Endothelial cell of umbilical vein (primary cell): ENCODE data around the gene PRKAR1B. TPM values are rescaled to one million over a fixed set of nuclear protein-coding genes. Genes with fewer than 3 reads are reported as not detected.

Source experiments
- BruUV-seq: library from RNA; stranded (reverse); fragments of 400-500 nt; replicated peaks from 2 replicates; lab custom pipeline; 2021; lab: Mats Ljungman, UMichigan
- CTCF ChIA-PET: fragments of 300-600, 350-600 bp; sonication (Branson Sonifier 250); formaldehyde crosslinking; loops from one replicate; lab custom pipeline; 2021; ENCODE audit warnings: antibody characterized with exemption, inconsistent platforms; lab: Charles Lee
- POLR2A ChIA-PET: fragments of 300-600, 350-600 bp; sonication (Branson Sonifier 250); formaldehyde crosslinking; loops from one replicate; lab custom pipeline; 2021; ENCODE audit warnings: antibody characterized with exemption, inconsistent platforms; lab: Charles Lee
- DNase-seq: peaks from one replicate; pipeline ENCODE4 v3.0.0-alpha.2; 2011; ENCODE audit warnings: low read depth, low spot score
- FAIRE-seq: peaks from 2 replicates; lab custom pipeline; 2011; peaks lifted over from hg19 to GRCh38; lab: Jason Lieb, UNC
- H2AFZ ChIP-seq: 2 replicates; pipeline ENCODE4 v1.6.0; 2012; ENCODE audit warnings: low read depth, low read length, control low read depth, inconsistent platforms
- H3K27ac ChIP-seq: 2 replicates; pipeline ENCODE4 v1.5.1; 2011; ENCODE audit warnings: low read depth, mild to moderate bottlenecking, control low read depth, low read length, moderate library complexity; ENCODE audit not compliant: insufficient read depth
- H3K27me3 ChIP-seq, 2 experiments: 2 replicates each; pipeline versions ENCODE4 v1.6.0 to v1.6.1; 2011; ENCODE audit warnings: low read length in 2 of 2, mixed read lengths in 1 of 2; ENCODE audit not compliant: control insufficient read depth in 2 of 2, insufficient read depth in 2 of 2
- H3K36me3 ChIP-seq, 2 experiments: 2 replicates in 1 of 2; 3 replicates in 1 of 2; pipeline ENCODE4 v1.5.1; 2011; ENCODE audit warnings: low read length in 2 of 2, mild to moderate bottlenecking in 1 of 2, moderate library complexity in 1 of 2; ENCODE audit not compliant: control insufficient read depth in 2 of 2, insufficient read depth in 2 of 2; ENCODE audit errors: extremely low read depth in 1 of 2
- H3K4me1 ChIP-seq: 3 replicates; pipeline ENCODE4 v1.5.1; 2011; ENCODE audit warnings: mild to moderate bottlenecking, low read length; ENCODE audit not compliant: control insufficient read depth, insufficient read depth; ENCODE audit errors: extremely low read depth
- H3K4me2 ChIP-seq: 2 replicates; pipeline ENCODE4 v1.6.1; 2011; ENCODE audit warnings: low read length, control low read depth, mixed read lengths; ENCODE audit not compliant: insufficient read depth
- H3K4me3 ChIP-seq, 3 experiments: fragments of 200-600 bp in 1 of 3; sonication (generic), shearing (Covaris generic) in 1 of 3; replicated peaks in 1 of 3; 2 replicates each; pipeline ENCODE4 v1.5.1; 2011 to 2016; ENCODE audit warnings: control low read depth in 3 of 3, low read length in 3 of 3, mild to moderate bottlenecking in 2 of 3, inconsistent platforms in 1 of 3, low read depth in 1 of 3, moderate library complexity in 1 of 3; ENCODE audit not compliant: insufficient read depth in 1 of 3
- H3K79me2 ChIP-seq: 2 replicates; pipeline ENCODE4 v1.6.0; 2012; ENCODE audit warnings: low read length, inconsistent platforms; ENCODE audit not compliant: control insufficient read depth, insufficient read depth
- H3K9ac ChIP-seq: replicated peaks from 2 replicates; pipeline ENCODE3; 2011; ENCODE audit warnings: low read length, control low read depth; ENCODE audit not compliant: insufficient read depth; ENCODE audit errors: extremely low read depth
- H3K9me1 ChIP-seq: replicated peaks from 3 replicates; pipeline ENCODE4 v1.6.0; 2011; ENCODE audit warnings: mild to moderate bottlenecking, low read length; ENCODE audit not compliant: control insufficient read depth, insufficient read depth; ENCODE audit errors: extremely low read depth
- H3K9me3 ChIP-seq: replicated peaks from 2 replicates; pipeline ENCODE4 v1.5.1; 2012; ENCODE audit warnings: low read length, inconsistent platforms; ENCODE audit not compliant: control insufficient read depth, insufficient read depth
- H4K20me1 ChIP-seq: replicated peaks from 2 replicates; pipeline ENCODE3; 2011; ENCODE audit warnings: mild to moderate bottlenecking, low read length; ENCODE audit not compliant: control insufficient read depth, insufficient read depth; ENCODE audit errors: extremely low read depth
- EZH2 ChIP-seq: IDR thresholded peaks from 2 replicates; pipeline ENCODE4 v1.6.1; 2012; ENCODE audit warnings: borderline replicate concordance, low read depth, mild to moderate bottlenecking, moderate library complexity, low read length, inconsistent platforms; ENCODE audit not compliant: severe bottlenecking
- FOS ChIP-seq: IDR thresholded peaks from 2 replicates; pipeline ENCODE4 v1.6.1; 2011; ENCODE audit warnings: mild to moderate bottlenecking, low read length, moderate library complexity, borderline replicate concordance; ENCODE audit not compliant: insufficient read depth
- GATA2 ChIP-seq: IDR thresholded peaks from 2 replicates; pipeline ENCODE4 v1.7.0; 2011; ENCODE audit warnings: low read depth, mild to moderate bottlenecking, moderate library complexity, mixed read lengths, low read length; ENCODE audit not compliant: insufficient read length, insufficient read depth
- JUN ChIP-seq: IDR thresholded peaks from 2 replicates; pipeline ENCODE4 v1.6.1; 2011; ENCODE audit warnings: borderline replicate concordance, low read depth; ENCODE audit not compliant: insufficient read length, insufficient read depth
- MYC ChIP-seq: IDR thresholded peaks from one replicate; pipeline ENCODE4 v1.6.1; 2011; ENCODE audit warnings: mild to moderate bottlenecking, low read depth, low read length
- POLR2A ChIP-seq: IDR thresholded peaks from 2 replicates; pipeline ENCODE4 v1.6.1; 2012; ENCODE audit warnings: low read depth, mild to moderate bottlenecking, control low read depth, low read length
- POLR2AphosphoS5 ChIP-seq: IDR thresholded peaks from 2 replicates; pipeline ENCODE4 v1.6.1; 2012; ENCODE audit warnings: low read depth, mild to moderate bottlenecking, control low read depth, low read length, moderate library complexity; ENCODE audit not compliant: insufficient read depth
- dilution Hi-C: fragments of 300-500 bp; cut with MboI; formaldehyde crosslinking; loops from one replicate; pipeline ENCODE4 v1.15.0; 2019; ENCODE audit warnings: low sequenced_read_pairs; ENCODE audit not compliant: extremely low pct_ligation_motif_present
- intact Hi-C: fragments of 100-400 bp; cut with micrococcal nuclease; formaldehyde crosslinking; loops from one replicate; pipeline ENCODE4 v1.10.0; 2022
- polyA plus RNA-seq, 4 experiments: library from polyadenylated mRNA; depleted of rRNA in 3 of 4; stranded (reverse) in 3 of 4; unstranded in 1 of 4; fragments of >200 nt; gene quantifications; 2 replicates each; pipeline versions ENCODE4 v1.2.1 to v1.2.3, GENCODE V29; 2011 to 2012; ENCODE audit warnings: missing spikeins in 1 of 4
- total RNA-seq: library from RNA; stranded (reverse); gene quantifications from 2 replicates; pipeline ENCODE4 v1.2.3, GENCODE V29; 2021
- TF ChIP-seq, protein P1 (sequence below), 2 donors: IDR thresholded peaks; 1 replicate in 1 of 2; 2 replicates in 1 of 2; pipeline ENCODE4 v1.5.1; 2011; ENCODE audit warnings: low read length in 2 of 2, mild to moderate bottlenecking in 2 of 2, moderate library complexity in 2 of 2, control low read depth in 1 of 2, inconsistent platforms in 1 of 2, low read depth in 1 of 2; ENCODE audit not compliant: insufficient read depth in 1 of 2; ENCODE audit errors: extremely low read depth in 1 of 2
- TF ChIP-seq, protein P2 (sequence below): IDR thresholded peaks from 2 replicates; pipeline ENCODE4 v1.6.1; 2011; ENCODE audit not compliant: insufficient read depth, insufficient read length

Gene PRKAR1B
- total and polyA plus RNA-seq, 2 donors (not counting 3 experiments of a cell fraction or from before 2014, with no cell fraction given) = 15.4 to 29.2 TPM

DNA sequence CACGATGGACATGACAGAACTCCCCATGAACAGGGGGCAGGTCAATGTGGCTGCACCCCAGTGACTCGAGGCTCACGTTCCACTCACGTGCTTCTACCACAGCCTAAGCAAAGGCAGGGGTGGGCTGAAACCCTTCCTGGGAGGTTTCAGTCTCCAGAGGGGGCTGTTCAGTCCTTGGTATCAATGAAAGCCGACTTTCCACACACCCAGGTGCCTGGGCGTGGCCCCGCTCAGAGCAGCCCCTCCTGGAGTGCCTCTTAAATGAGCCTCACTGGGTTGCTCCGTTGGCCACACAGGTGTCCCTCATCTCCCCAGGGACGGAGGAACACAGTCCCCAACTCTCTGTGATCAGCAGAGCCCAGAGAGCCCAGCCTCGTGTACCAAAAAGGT is 116.9 kb downstream of the PRKAR1B start:
- H3K4me3 ChIP-seq = no peak overlapping the region
- no peak overlapping the region for H3K4me2 ChIP-seq
- DNase-seq = no peak
- dilution Hi-C loops = no loop called here
- H2AFZ ChIP-seq = peak overlapping the region; percentile 36
- intact Hi-C loops = no loop called here
- no peaks in the 10 kb centered on the region for H3K9me3 ChIP-seq
- ChIA-PET CTCF (interaction anchor here (1.0 to 1.5 kb wide), 7 partner anchors 10 to 288 kb away, joined by 3 to 7 read pairs (median 3); no protein-coding TSS in a partner anchor), POLR2A (interaction anchor here (1.3 kb wide), 1 partner anchor 58 kb away, joined by 3 read pairs; no protein-coding TSS in a partner anchor)
- FAIRE-seq = no peak
- peak overlapping the region; percentile 43 for H3K9ac ChIP-seq
- TF ChIP-seq EZH2 (no peak), POLR2AphosphoS5 (no peak), POLR2A (no peak), MYC (no peak), JUN (no peak), FOS (no peak), GATA2 (no peak)
- TF ChIP-seq, protein P1, sequence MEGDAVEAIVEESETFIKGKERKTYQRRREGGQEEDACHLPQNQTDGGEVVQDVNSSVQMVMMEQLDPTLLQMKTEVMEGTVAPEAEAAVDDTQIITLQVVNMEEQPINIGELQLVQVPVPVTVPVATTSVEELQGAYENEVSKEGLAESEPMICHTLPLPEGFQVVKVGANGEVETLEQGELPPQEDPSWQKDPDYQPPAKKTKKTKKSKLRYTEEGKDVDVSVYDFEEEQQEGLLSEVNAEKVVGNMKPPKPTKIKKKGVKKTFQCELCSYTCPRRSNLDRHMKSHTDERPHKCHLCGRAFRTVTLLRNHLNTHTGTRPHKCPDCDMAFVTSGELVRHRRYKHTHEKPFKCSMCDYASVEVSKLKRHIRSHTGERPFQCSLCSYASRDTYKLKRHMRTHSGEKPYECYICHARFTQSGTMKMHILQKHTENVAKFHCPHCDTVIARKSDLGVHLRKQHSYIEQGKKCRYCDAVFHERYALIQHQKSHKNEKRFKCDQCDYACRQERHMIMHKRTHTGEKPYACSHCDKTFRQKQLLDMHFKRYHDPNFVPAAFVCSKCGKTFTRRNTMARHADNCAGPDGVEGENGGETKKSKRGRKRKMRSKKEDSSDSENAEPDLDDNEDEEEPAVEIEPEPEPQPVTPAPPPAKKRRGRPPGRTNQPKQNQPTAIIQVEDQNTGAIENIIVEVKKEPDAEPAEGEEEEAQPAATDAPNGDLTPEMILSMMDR (IDR thresholded peaks at IDR 0.05; ENCODE audit: extremely low read depth in 1 of 2, insufficient read depth in 1 of 2, low read depth in 1 of 2, low read length in 2 of 2) = no peak
- TF ChIP-seq, protein P2, sequence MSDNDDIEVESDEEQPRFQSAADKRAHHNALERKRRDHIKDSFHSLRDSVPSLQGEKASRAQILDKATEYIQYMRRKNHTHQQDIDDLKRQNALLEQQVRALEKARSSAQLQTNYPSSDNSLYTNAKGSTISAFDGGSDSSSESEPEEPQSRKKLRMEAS = no peak
- no peaks in the 10 kb centered on the region for H3K9me1 ChIP-seq
- BruUV-seq = no TSS peak
- H4K20me1 ChIP-seq = no peaks in the 10 kb centered on the region
- no peaks in the 10 kb centered on the region for H3K36me3 ChIP-seq
- H3K79me2 ChIP-seq = no peaks in the 10 kb centered on the region
- no peaks in the 10 kb centered on the region for H3K27me3 ChIP-seq
- peak overlapping the region; percentile 86 for H3K27ac ChIP-seq
- H3K4me1 ChIP-seq = peaks cover 44% of the 10 kb centered on the region
